Liver (tissue), 9 donors: ENCODE data around the gene SPACDR. TPM values are rescaled to one million over a fixed set of nuclear protein-coding genes. Genes with fewer than 3 reads are reported as not detected.

ENCODE experiments used
- DNase-seq: peaks from one replicate; pipeline ENCODE4 v3.0.0-alpha.2; 2017; ENCODE audit warnings: low spot score
- H3K27ac ChIP-seq, 2 donors: one replicate each; pipeline ENCODE4 v1.7.0; 2013; ENCODE audit warnings: inconsistent platforms in 2 of 2, low read length in 2 of 2, control low read depth in 1 of 2, low read depth in 1 of 2, mild to moderate bottlenecking in 1 of 2
- H3K27me3 ChIP-seq, 4 donors: one replicate each; pipeline versions ENCODE4 v1.6.1 to v1.7.0; 2013; ENCODE audit warnings: low read length in 3 of 4, inconsistent platforms in 1 of 4, mild to moderate bottlenecking in 1 of 4, moderate library complexity in 1 of 4; ENCODE audit not compliant: control insufficient read depth in 4 of 4, insufficient read depth in 4 of 4
- H3K36me3 ChIP-seq, 4 donors: one replicate each; pipeline versions ENCODE4 v1.6.1 to v1.7.0; 2013; ENCODE audit warnings: low read length in 3 of 4, mild to moderate bottlenecking in 3 of 4, low read depth in 1 of 4, moderate library complexity in 1 of 4; ENCODE audit not compliant: control insufficient read depth in 4 of 4, insufficient read depth in 3 of 4
- H3K4me1 ChIP-seq, 4 donors: one replicate each; pipeline versions ENCODE4 v1.6.1 to v1.7.0; 2013; ENCODE audit warnings: low read length in 3 of 4, mild to moderate bottlenecking in 3 of 4, moderate library complexity in 1 of 4; ENCODE audit not compliant: control insufficient read depth in 4 of 4, insufficient read depth in 4 of 4
- H3K4me3 ChIP-seq, 3 donors: one replicate each; pipeline versions ENCODE4 v1.6.1 to v1.7.0; 2013; ENCODE audit warnings: low read length in 3 of 3, control low read depth in 1 of 3, low read depth in 1 of 3, mild to moderate bottlenecking in 1 of 3
- H3K9ac ChIP-seq, 2 donors: one replicate each; pipeline ENCODE4 v1.7.0; 2013; ENCODE audit warnings: low read length in 2 of 2, mild to moderate bottlenecking in 2 of 2, moderate library complexity in 2 of 2, control low read depth in 1 of 2, low read depth in 1 of 2
- H3K9me3 ChIP-seq, 4 donors: one replicate each; pipeline versions ENCODE4 v1.6.1 to v1.7.0; 2013; ENCODE audit warnings: low read length in 3 of 4; ENCODE audit not compliant: control insufficient read depth in 4 of 4
- ATF3 ChIP-seq: IDR thresholded peaks from 2 replicates; pipeline ENCODE4 v1.6.1; 2016; ENCODE audit warnings: antibody characterized with exemption
- CTCF ChIP-seq: fragments of 150-350 bp; IDR thresholded peaks from 2 replicates; pipeline ENCODE4 v1.5.1; 2017; ENCODE audit warnings: improper control_type of control experiment, low read depth, low read length; ENCODE audit not compliant: missing input control
- EGR1 ChIP-seq, 2 donors: IDR thresholded peaks; 2 replicates each; pipeline ENCODE4 v1.6.1; 2016 to 2018; ENCODE audit warnings: antibody characterized with exemption in 2 of 2, low read depth in 2 of 2
- FOXA2 ChIP-seq: IDR thresholded peaks from 2 replicates; pipeline ENCODE4 v1.6.1; 2016; ENCODE audit warnings: antibody characterized with exemption
- GABPA ChIP-seq, 2 donors: IDR thresholded peaks in 1 of 2; conservative IDR thresholded peaks in 1 of 2; 2 replicates each; pipeline ENCODE4 v1.6.1; 2016; ENCODE audit warnings: antibody characterized with exemption in 2 of 2, mild to moderate bottlenecking in 1 of 2, moderate library complexity in 1 of 2
- HNF4A ChIP-seq, 2 donors: conservative IDR thresholded peaks; 2 replicates each; pipeline ENCODE4 v1.6.1; 2016; ENCODE audit warnings: antibody characterized with exemption in 2 of 2, mild to moderate bottlenecking in 2 of 2
- HNF4G ChIP-seq: IDR thresholded peaks from 2 replicates; pipeline ENCODE4 v1.6.1; 2016; ENCODE audit warnings: antibody characterized with exemption
- JUND ChIP-seq, 2 donors: IDR thresholded peaks; 2 replicates each; pipeline ENCODE4 v1.6.1; 2016; ENCODE audit warnings: antibody characterized with exemption in 2 of 2
- NR2F2 ChIP-seq: IDR thresholded peaks from 2 replicates; pipeline ENCODE4 v1.6.1; 2016; ENCODE audit warnings: antibody characterized with exemption
- RAD21 ChIP-seq, 2 donors: IDR thresholded peaks; 2 replicates each; pipeline ENCODE4 v1.6.1; 2016; ENCODE audit warnings: antibody characterized with exemption in 2 of 2, mild to moderate bottlenecking in 2 of 2
- RXRA ChIP-seq, 2 donors: IDR thresholded peaks; 2 replicates each; pipeline ENCODE4 v1.6.1; 2017 to 2018; ENCODE audit warnings: antibody characterized with exemption in 2 of 2, mild to moderate bottlenecking in 1 of 2
- WGBS: extraction: QIAGEN DNeasy Blood & Tissue Kit; methylation state at CpG from one replicate; pipeline ENCODE4 v1.1.7; 2013; 5-methylcytosine and 5-hydroxymethylcytosine counted together
- polyA plus RNA-seq, 2 donors: library from polyadenylated mRNA; stranded (reverse) in 1 of 2; unstranded in 1 of 2; fragments of 200-250 nt in 1 of 2; fragments of >200 nt in 1 of 2; fragmentation: Nextera tagmentation in 1 of 2; extraction: Ambion mirVana in 1 of 2; gene quantifications; one replicate each; pipeline versions ENCODE4 v1.2.1 to v1.2.3, GENCODE V29; 2013 to 2015
- total RNA-seq, 2 donors: library from RNA; depleted of rRNA; stranded (reverse); fragments of >200 nt; gene quantifications; one replicate each; pipeline ENCODE4 v1.2.3, GENCODE V29; 2014
- donor health status: healthy.
- donor health status: healthy.
- donor health status: healthy.
- donor health status: healthy.
- donor health status: healthy.

Gene SPACDR
- total and polyA plus RNA-seq, 4 donors: 0.06 to 0.33 (median 0.17) TPM; not detected in 1

- peak overlapping the region; percentile 16 to 84 for H3K27ac ChIP-seq
- WGBS: 44% methylated on average over 16 of the region's 16 CpGs
- no peaks in the 10 kb centered on the region for H3K27me3 ChIP-seq
- peaks cover 0 to 25% (median 14%) of the 10 kb centered on the region in 4 donors for H3K4me1 ChIP-seq
- H3K4me3 ChIP-seq: peak overlapping the region in 2 of 3 donors; percentile 86 to 96
- no peak overlapping the region for H3K9ac ChIP-seq
- DNase-seq: no peak
- peaks cover 0 to 9% (median 8%) of the 10 kb centered on the region in 4 donors for H3K36me3 ChIP-seq
- H3K9me3 ChIP-seq: no peaks in the 10 kb centered on the region
- TF ChIP-seq RAD21 (IDR thresholded peaks at IDR 0.05) (no peak), CTCF (no peak), ATF3 (no peak), FOXA2 (no peak)
Measured at GRCh38 chr7:100477871-100478267, 13.8 kb upstream of the SPACDR start.

- peaks cover 0 to 9% (median 8%) of the 10 kb centered on the region in 4 donors for H3K36me3 ChIP-seq
- peak; percentile 78 for DNase-seq
Measured at GRCh38 chr7:100476903-100477870, 13.1 kb upstream of the SPACDR start.

GRCh38 chr7:100476101-100476780, 12.2 kb upstream of the SPACDR start:
- Histone ChIP-seq H3K36me3 (peaks cover 0 to 9% (median 8%) of the 10 kb centered on the region in 4 donors), H3K4me1 (peaks cover 0 to 21% (median 12%) of the 10 kb centered on the region in 4 donors), H3K27me3 (no peaks in the 10 kb centered on the region), H3K27ac (no peak overlapping the region), H3K9ac (no peak overlapping the region), H3K9me3 (no peaks in the 10 kb centered on the region), H3K4me3 (peak overlapping the region in 1 of 3 donors; percentile 86)
- no peak for DNase-seq
- 54% methylated on average over 6 of the region's 6 CpGs for WGBS
- TF ChIP-seq FOXA2 (no peak), HNF4G (no peak)

More at GRCh38 chr7:100476903-100477870, 13.1 kb upstream of the SPACDR start:
- TF ChIP-seq EGR1 (IDR thresholded peaks at IDR 0.05; ENCODE audit: low read depth in 2 of 2) (no peak), HNF4A (conservative IDR thresholded peaks at IDR 0.05) (no peak), RAD21 (IDR thresholded peaks at IDR 0.05) (no peak), JUND (IDR thresholded peaks at IDR 0.05) (no peak), RXRA (IDR thresholded peaks at IDR 0.05) (no peak), NR2F2 (no peak), GABPA (IDR thresholded peaks at IDR 0.05 in 1 of 2, conservative IDR thresholded peaks at IDR 0.05 in 1 of 2) (no peak)
- Histone ChIP-seq H3K4me1 (peaks cover 0 to 21% (median 12%) of the 10 kb centered on the region in 4 donors), H3K4me3 (peak overlapping the region in 1 of 3 donors; percentile 86), H3K27ac (peak overlapping the region in 1 of 2 donors; percentile 84), H3K27me3 (no peaks in the 10 kb centered on the region), H3K9ac (peak overlapping the region in 1 of 2 donors; percentile 39), H3K9me3 (no peaks in the 10 kb centered on the region)
- WGBS: 63% methylated on average over 30 of the region's 30 CpGs
